ENCODE data around the gene PHF14. TPM values are rescaled to one million over a fixed set of nuclear protein-coding genes. Genes with fewer than 3 reads are reported as not detected.

Gene PHF14
- total RNA-seq, 1 donor from 2014 or later, result 23.1 TPM

DNA sequence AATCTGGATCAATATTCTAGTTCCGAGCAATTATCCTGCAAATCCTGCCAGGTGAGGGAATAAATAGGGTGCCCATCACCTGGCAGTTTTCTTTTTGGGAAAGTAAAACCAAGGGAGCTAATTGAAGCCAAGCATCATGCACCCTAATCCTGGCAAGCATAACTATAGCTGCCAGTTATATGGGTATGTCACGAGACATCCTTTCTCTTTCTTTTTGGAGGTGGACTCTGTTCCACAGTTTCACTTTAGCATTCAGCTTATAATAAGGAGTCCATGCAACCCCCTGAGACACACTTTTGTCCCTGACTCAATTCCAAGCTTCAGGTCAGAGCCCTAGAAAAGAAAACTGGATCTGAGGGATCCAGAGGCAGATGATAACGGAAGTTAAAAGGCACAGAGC, 222.5 kb downstream of the PHF14 start:
- no peaks in the 10 kb centered on the region for H3K36me3 Mint-ChIP-seq (ENCODE audit: low read depth)
- peaks cover 23% of the 10 kb centered on the region for H3K4me1 Mint-ChIP-seq (ENCODE audit: low read depth)
- no peaks in the 10 kb centered on the region for H3K27me3 Mint-ChIP-seq (ENCODE audit: low read depth)
- H3K9me3 Mint-ChIP-seq (ENCODE audit: low read depth), result no peaks in the 10 kb centered on the region
- DNase-seq (ENCODE audit: low spot score), result no peak
- H3K4me3 Mint-ChIP-seq (ENCODE audit: unreplicated experiment), result no peak overlapping the region
- no peak overlapping the region for H3K27ac Mint-ChIP-seq (ENCODE audit: unreplicated experiment)
- TF ChIP-seq, protein P1, sequence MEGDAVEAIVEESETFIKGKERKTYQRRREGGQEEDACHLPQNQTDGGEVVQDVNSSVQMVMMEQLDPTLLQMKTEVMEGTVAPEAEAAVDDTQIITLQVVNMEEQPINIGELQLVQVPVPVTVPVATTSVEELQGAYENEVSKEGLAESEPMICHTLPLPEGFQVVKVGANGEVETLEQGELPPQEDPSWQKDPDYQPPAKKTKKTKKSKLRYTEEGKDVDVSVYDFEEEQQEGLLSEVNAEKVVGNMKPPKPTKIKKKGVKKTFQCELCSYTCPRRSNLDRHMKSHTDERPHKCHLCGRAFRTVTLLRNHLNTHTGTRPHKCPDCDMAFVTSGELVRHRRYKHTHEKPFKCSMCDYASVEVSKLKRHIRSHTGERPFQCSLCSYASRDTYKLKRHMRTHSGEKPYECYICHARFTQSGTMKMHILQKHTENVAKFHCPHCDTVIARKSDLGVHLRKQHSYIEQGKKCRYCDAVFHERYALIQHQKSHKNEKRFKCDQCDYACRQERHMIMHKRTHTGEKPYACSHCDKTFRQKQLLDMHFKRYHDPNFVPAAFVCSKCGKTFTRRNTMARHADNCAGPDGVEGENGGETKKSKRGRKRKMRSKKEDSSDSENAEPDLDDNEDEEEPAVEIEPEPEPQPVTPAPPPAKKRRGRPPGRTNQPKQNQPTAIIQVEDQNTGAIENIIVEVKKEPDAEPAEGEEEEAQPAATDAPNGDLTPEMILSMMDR (IDR thresholded peaks at IDR 0.05), result no peak

DNA sequence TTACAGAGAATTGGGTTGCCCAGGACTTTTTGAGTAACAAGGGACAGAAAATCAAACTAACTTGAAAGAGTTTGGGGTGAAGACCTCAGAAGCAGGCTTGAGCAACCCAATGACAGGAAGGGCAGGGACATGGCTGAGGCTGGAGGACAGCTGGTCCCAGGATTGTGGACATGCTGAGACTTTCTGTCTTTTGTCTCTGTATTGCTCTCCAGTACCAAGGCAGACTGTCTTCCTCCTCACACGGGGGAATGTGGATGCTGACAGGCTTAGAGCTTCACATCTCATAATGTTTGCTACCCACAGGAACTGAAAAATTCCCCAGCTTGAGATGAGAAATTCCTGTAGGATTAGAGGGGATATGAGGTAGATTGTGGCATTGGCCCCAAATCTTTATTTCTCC, 229.6 kb downstream of the PHF14 start:
- Mint-ChIP-seq H3K9me3 (ENCODE audit: low read depth) (no peaks in the 10 kb centered on the region), H3K36me3 (ENCODE audit: low read depth) (no peaks in the 10 kb centered on the region), H3K4me1 (ENCODE audit: low read depth) (peaks cover 4% of the 10 kb centered on the region), H3K4me3 (ENCODE audit: unreplicated experiment) (no peak overlapping the region), H3K27ac (ENCODE audit: unreplicated experiment) (no peak overlapping the region), H3K27me3 (ENCODE audit: low read depth) (no peaks in the 10 kb centered on the region)
- TF ChIP-seq, protein P1 (IDR thresholded peaks at IDR 0.05), result no peak
- no peak for DNase-seq (ENCODE audit: low spot score)

DNA sequence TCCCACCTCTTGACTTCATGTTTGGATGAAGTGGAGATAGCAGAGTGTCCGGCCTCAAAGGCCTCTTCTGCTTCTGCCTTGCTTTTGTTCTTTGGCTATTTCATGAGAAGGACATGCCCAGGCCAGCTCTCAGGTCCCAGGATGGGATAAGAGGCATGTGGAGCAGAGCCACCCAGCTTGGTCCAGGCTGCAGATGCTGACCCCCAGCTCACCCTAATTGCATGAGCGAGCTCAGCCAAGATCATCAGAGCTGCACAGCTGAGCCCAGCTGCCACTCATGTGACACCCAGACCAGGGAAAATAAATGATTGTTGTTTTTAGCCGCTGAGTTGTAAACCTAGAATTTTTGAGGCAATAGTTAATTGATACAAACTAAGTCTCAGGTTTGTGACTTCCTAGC, 230.0 kb downstream of the PHF14 start:
- Mint-ChIP-seq H3K36me3 (ENCODE audit: low read depth) (no peaks in the 10 kb centered on the region), H3K4me1 (ENCODE audit: low read depth) (peaks cover 4% of the 10 kb centered on the region), H3K27ac (ENCODE audit: unreplicated experiment) (no peak overlapping the region), H3K9me3 (ENCODE audit: low read depth) (no peaks in the 10 kb centered on the region), H3K4me3 (ENCODE audit: unreplicated experiment) (no peak overlapping the region), H3K27me3 (ENCODE audit: low read depth) (no peaks in the 10 kb centered on the region)
- no peak for DNase-seq (ENCODE audit: low spot score)
- TF ChIP-seq, protein P1 (IDR thresholded peaks at IDR 0.05), result no peak

DNA sequence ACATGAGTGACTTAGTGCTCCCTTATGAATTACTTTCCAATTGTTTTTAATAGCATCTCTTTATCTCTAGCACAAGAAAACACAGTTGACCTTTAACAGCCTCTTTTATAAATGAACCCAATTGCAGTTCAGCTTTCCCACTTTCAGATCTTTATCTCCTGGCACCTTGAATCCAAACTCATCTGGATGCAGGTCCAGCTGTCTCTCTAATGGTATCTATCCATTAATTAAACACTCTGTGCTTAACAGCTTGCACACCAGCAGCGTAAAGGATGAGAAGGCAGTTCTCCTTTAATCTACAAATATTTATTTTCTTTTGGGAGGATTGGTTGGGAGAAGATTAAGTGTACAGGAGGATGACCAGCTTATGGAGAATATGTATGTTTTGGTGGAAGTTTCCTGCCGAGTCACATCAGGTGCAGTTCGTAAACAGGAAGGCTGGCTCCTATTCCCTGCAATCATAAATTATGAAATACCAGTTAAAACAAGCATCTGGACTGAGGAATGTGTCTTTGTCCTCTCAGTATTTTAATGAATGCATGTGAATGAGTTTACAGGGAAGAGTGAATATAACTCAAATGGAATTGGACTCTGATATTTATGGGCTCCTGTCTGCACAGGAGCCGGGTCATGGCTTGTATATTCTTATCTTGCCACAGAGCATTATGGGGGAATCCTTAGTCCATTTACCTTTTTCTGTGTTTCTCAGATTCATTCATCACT, 232.7 kb downstream of the PHF14 start:
- Mint-ChIP-seq H3K27me3 (ENCODE audit: low read depth) (no peaks in the 10 kb centered on the region), H3K36me3 (ENCODE audit: low read depth) (no peaks in the 10 kb centered on the region), H3K27ac (ENCODE audit: unreplicated experiment) (no peak overlapping the region), H3K9me3 (ENCODE audit: low read depth) (no peaks in the 10 kb centered on the region), H3K4me1 (ENCODE audit: low read depth) (peaks cover 4% of the 10 kb centered on the region), H3K4me3 (ENCODE audit: unreplicated experiment) (no peak overlapping the region)
- TF ChIP-seq, protein P1 (IDR thresholded peaks at IDR 0.05), result no peak
- DNase-seq (ENCODE audit: low spot score), result no peak

DNA sequence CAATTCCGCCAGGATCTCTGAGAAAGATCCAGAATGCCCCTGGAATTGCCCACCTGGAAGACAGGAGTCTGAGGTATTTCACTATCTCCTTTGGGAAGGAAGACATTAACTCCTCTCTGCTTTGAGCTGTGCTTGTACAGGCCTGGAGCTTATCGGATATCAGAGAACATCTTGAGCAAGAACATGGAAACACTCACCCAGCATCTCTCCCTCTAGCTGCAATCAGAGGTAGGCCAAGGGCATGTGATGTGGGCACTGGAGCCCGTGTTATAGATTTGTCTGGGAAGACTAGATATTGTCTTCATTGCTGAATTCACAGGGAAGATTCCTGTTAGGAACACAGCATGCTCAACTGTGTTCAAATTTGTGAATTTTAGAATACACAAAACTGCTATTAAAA, 233.9 kb downstream of the PHF14 start:
- Mint-ChIP-seq H3K27me3 (ENCODE audit: low read depth) (no peaks in the 10 kb centered on the region), H3K9me3 (ENCODE audit: low read depth) (no peaks in the 10 kb centered on the region), H3K4me3 (ENCODE audit: unreplicated experiment) (no peak overlapping the region), H3K4me1 (ENCODE audit: low read depth) (peaks cover 12% of the 10 kb centered on the region), H3K36me3 (ENCODE audit: low read depth) (no peaks in the 10 kb centered on the region), H3K27ac (ENCODE audit: unreplicated experiment) (no peak overlapping the region)
- TF ChIP-seq, protein P1 (IDR thresholded peaks at IDR 0.05), result no peak
- DNase-seq (ENCODE audit: low spot score), result no peak
